ENCODE measurements around the gene YWHAH. TPM values are rescaled to one million over a fixed set of nuclear protein-coding genes. Genes with fewer than 3 reads are reported as not detected.

YWHAH gene
- total and polyA plus RNA-seq, 9 of the 15 experiments (the other 6 are each of a cell fraction or from before 2014, with no cell fraction given), result 32.0 to 177 (median 114) TPM

DNA sequence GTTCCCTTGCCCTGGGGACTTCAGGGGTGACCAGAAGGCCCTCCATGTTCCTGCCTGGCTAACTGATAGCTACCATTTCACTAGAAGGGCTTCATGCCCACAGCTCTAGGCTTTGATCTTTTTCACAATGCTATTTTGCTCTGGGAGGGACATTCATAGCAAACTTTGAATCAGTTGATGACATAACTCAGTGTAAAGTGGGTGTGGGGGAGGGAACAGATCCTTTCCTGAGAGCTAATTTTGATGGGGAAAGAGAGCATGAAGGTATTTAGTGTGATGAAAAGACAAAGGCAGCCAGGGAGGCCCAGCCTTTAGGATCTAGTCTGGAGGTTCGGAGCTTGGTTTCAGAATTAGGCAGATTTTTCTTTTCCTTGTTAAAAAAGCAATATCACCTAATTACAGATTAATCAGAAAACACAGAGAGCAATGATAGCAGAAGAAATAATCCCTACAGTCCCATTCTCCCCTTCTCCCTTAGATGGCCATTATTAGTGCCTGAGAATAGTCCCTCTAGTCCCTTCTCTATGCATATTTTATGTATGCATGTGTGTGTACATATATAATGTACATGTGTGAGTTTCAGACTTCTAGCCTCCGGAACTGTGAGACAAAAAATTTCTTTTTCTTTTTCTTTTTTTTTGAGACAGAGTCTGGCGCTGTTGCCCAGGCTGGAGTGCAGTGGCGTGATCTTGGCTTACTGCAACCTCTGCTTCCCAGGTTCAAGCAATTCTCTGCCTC lies 46.9 kb downstream of the YWHAH start:
- Histone ChIP-seq H2AFZ (ENCODE audit: low read depth, low read length) (no peak overlapping the region), H3K4me3 (no peak overlapping the region), H4K20me1 (replicated peaks; ENCODE audit: control insufficient read depth, insufficient read depth, low read length) (no peaks in the 10 kb centered on the region), H3K4me2 (ENCODE audit: insufficient read depth, low read length) (no peak overlapping the region), H3K9ac (ENCODE audit: insufficient read depth in 1 of 2, low read depth in 2 of 2, low read length in 2 of 2) (no peak overlapping the region), H3K36me3 (ENCODE audit: control insufficient read depth, insufficient read depth, low read length) (no peaks in the 10 kb centered on the region), H3K9me3 (replicated peaks; ENCODE audit: control insufficient read depth, insufficient read depth, low read depth, low read length) (no peaks in the 10 kb centered on the region), H3K27ac (ENCODE audit: extremely low read depth, low read depth, low read length) (no peak overlapping the region), H3K4me1 (replicated peaks in 1 of 2; ENCODE audit: control insufficient read depth in 2 of 2, insufficient read depth in 2 of 2, low read length in 2 of 2) (no peaks in the 10 kb centered on the region), H3K9me1 (ENCODE audit: control insufficient read depth, insufficient read depth, low read length) (no peaks in the 10 kb centered on the region), H3K79me2 (ENCODE audit: control insufficient read depth, insufficient read depth, low read length) (no peaks in the 10 kb centered on the region), H3K27me3 (ENCODE audit: control insufficient read depth in 2 of 2, insufficient read depth in 2 of 2, low read length in 2 of 2) (peaks cover 2 to 11% of the 10 kb centered on the region in 2 experiments; a peak in 2 of 5 replicates)
- DNase-seq (ENCODE audit: extremely low read depth in 1 of 4, low spot score in 3 of 4) (no peak), ATAC-seq (no peak), FAIRE-seq (no peak)
- TF ChIP-seq XRCC5 (IDR thresholded peaks at IDR 0.05; ENCODE audit: low read depth, low read length) (no peak), ZNF41 (CRISPR knock-in tag; conservative IDR thresholded peaks at IDR 0.05) (no peak), ARID1B (IDR thresholded peaks at IDR 0.05) (no peak), SREBF2 (CRISPR knock-in tag; IDR thresholded peaks at IDR 0.05) (no peak), SRSF3 (IDR thresholded peaks at IDR 0.05; ENCODE audit: insufficient read depth, low read length) (no peak), CTBP1 (IDR thresholded peaks at IDR 0.05; ENCODE audit: borderline replicate concordance) (no peak), RFX1 (IDR thresholded peaks at IDR 0.05) (no peak), ARHGAP35 (IDR thresholded peaks at IDR 0.05; ENCODE audit: partially characterized antibody) (no peak), ESRRB (CRISPR knock-in tag; IDR thresholded peaks at IDR 0.05; ENCODE audit: borderline replicate concordance) (no peak), ZFPM2 (CRISPR knock-in tag; IDR thresholded peaks at IDR 0.05) (no peak)
- ChIA-PET CTCF (ENCODE audit: low intra/inter-chr PET ratio) (no interaction called here), POLR2A (interaction anchor here (0.6 to 0.7 kb wide), 3 partner anchors 11 to 121 kb away, joined by 3 to 4 read pairs (median 3); no protein-coding TSS in a partner anchor)
- intact Hi-C loops (cut with micrococcal nuclease) (no loop called here), in situ Hi-C loops (cut with MboI) (no loop called here)
- WGBS (ENCODE audit: insufficient coverage, low coverage, missing lambda C conversion rate), result 0% methylated on average over 1 of the region's 4 CpGs
- no TSS peak for BruUV-seq (replicated peaks)
